HG03108 (cell line): ENCODE data around the gene MNAT1.

Source experiments
- ATAC-seq: cut with Tn5 transposase; IDR thresholded peaks from one replicate; pipeline ENCODE4 v1.9.1; 2021; ENCODE audit warnings: moderate library complexity; ENCODE audit not compliant: unreplicated experiment

The MNAT1 gene

DNA sequence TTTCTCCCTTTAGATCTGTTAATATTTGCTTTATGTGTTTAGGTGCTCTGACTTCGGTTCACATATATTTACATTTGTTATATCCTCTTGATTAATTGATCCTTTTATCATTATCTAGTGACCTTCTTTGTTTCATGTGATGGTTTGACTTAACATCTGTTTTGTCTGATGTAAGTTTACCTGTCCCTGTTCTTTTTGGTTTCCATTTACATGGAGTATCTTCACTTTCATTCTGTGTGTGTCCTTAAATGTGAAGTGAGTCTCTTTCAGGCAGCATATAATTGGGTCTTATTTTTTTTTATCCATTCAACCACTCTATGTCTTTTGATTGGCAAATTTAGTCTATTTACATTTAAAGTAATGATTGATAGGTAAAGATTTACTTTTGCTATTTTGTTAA, 222.1 kb downstream of the MNAT1 start:
- ATAC-seq: no peak

DNA sequence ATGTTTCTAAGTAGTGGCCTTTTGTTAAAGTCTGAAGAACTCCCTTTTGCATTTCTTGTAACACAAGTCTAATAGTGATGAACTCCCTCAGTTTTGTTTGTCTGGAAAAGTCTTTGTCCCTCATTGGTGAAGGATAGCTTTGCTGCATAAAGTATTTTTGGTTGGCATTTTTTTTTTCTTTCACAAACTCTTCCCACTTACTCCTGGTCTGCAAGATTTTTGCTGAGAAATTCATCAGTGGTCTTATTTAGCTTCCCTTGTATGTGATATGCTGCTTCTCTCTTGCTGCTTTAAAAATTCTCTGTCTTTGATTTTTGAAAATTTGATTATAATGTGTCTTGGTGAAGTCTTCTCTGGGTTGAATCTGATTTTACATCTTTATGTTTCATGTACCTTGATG, 223.6 kb downstream of the MNAT1 start:
- no peak for ATAC-seq

DNA sequence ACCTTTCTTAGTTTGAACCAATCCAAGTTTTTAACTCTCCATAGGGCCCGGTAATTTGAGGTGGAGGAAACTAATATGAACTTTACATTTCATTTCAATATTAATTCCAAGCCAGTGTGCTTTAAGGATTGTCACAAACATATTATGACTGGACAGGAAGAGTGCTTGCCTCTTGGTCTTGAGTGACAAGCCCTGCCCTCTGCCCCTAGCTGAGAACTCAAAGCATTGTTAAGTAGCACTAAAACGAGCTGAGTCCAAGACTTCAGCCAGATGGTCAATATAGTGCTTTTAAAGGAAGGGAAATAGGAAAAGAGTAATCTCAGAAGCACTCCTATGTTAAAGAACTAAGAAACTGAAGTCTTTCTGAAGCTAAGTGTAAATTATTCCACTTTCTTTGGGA, 229.2 kb downstream of the MNAT1 start:
- no peak for ATAC-seq

GRCh38 chr14:60964904-60965303, 230.3 kb downstream of the MNAT1 start:
- ATAC-seq: no peak

DNA sequence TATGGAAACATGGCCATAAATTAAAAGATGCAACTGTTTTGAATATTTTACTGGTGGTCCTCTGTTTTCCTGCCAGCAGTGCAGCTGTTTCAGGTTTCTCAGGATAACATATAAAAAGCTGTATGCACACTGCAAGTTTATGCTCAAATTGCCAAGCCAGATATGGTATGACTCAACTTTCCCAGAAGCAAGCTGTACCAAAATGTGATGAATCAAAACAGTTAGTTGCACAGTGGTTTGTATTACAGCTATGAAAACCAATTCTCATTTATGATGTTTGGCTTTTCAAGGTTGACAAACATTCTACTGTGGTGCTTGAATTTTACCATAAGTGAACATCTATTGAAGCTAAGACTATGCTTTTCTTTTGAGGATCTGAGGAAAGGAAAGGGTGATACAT, 230.8 kb downstream of the MNAT1 start:
- ATAC-seq: no peak

DNA sequence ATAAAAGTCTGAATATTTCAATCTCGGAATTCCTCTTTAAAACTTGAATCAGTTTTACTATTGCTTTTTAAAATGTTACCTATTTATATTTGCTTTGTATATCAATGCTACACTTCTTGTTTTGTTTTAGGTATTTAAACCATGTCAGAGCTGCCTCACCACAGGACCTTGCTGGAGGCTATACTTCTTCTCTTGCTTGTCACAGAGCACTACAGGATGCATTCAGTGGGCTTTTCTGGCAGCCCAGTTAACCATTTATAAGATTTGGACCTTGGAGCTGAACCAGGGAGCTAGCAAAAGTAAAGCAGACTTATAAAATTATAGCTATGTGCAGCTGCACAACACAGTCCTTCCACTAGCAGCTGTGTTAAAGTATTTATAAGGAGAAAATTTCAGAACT, 233.5 kb downstream of the MNAT1 start:
- ATAC-seq: no peak

GRCh38 chr14:60968671-60969070, 234.1 kb downstream of the MNAT1 start:
- ATAC-seq: no peak

GRCh38 chr14:60970146-60970545, 235.6 kb downstream of the MNAT1 start:
- no peak for ATAC-seq

GRCh38 chr14:60971271-60971670, 236.7 kb downstream of the MNAT1 start:
- ATAC-seq: no peak

DNA sequence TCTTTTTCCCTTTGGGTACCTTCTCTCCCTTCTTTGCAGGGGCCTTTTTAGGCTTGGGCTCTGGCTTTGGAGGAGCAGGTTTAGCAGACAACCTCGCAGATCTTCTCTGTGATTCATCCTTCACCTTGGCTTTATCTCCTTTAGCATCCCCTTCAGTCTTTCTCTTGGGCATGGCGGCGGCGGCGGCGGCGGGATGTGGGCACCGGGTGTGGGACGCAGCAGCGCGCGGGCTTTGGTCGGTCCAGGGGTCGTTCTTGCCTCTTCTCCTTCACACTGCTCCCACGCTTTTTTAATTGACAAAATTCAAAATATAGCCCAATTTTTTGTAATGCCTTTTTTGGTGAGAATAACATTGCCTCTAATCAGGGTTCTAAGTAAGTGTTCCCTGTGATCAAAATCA, 237.7 kb downstream of the MNAT1 start:
- ATAC-seq: no peak

DNA sequence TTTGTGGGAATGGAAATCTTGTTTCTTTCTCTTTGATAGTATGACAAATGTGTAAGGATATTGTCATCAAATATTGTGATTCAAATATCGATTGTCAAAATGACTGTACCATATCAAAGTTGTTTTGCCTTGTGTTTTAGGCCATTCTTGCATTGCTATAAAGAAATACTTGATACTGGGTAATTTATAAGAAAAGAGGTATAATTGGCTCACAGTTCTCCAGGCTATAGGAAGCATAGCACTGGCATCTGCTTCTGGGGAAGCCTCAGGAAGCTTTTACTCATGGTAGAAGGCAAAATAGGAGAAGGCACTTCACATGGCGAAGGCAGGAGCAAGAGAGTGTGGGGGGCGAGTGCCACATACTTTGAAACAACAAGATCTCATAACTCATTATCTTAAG, 238.5 kb downstream of the MNAT1 start:
- ATAC-seq: no peak

- ATAC-seq: no peak
These were observed 239.6 kb downstream of the MNAT1 start for GRCh38 chr14:60974090-60974651.

- no peak for ATAC-seq
These were observed 241.0 kb downstream of the MNAT1 start for GRCh38 chr14:60975551-60975950.

DNA sequence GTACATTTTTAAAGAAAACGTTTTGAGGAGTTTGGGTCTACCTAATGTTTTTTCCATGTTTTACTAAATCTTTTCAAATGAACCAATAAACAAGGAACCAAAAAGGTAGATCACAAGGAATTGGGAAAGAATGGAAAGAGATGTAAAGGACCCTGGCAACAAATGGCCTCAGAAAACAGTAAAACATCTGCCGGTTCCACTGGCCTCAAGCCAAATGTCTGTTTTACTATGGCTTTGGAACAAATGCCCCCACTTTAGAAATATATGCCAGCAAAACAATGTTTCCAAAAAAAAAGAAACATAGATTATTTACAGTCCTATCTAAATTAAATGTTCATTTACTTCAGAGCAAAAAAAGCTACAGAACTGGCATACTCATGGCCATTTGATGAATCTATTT, 243.3 kb downstream of the MNAT1 start:
- no peak for ATAC-seq

DNA sequence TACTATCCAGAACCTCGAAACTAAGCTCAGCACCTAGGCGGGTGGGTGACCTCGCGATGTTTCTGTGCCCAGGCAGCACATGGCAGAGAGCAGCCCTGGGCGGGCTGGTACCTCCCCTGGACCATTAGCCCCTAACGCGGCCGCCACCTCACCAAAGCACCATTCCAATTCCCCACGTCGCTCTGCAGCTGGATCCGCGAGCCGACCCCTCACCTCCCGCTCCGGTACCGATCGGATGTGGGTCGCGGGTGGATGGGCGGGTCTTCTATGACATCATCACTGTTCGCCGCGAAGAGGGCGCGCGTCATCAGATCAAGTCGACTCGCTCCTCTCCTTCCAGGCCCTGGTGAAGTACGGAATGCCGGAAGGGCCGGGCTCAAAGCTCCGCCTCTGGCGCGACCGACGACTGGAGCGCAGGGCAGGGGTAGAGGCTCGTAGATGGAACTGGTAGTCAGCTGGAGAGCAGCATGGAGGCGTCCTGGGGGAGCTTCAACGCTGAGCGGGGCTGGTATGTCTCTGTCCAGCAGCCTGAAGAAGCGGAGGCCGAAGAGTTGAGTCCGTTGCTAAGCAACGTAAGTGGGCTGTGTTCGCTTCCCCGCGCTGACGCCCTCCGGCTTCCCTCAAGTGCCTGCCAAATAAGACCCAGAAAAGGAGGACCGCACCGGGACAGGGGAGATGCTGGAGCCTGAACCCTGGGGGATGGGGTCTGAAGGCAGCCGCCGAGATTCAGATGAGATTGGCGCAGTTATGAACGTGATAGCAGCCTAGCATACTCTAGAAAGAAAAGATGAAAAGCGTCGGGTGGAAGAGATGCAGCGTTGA, 246.5 kb downstream of the MNAT1 start, which contains the start of the genes SLC38A6 and TRMT5:
Gene SLC38A6 (plus strand): TSS at position 435 of the 822 bp plus-strand sequence. CDS start 33 bp downstream, at position 468.
Gene TRMT5 (minus strand): TSS at position 269 of the 822 bp plus-strand sequence. CDS start 106 bp downstream, at position 163.
- peak; percentile 85 for ATAC-seq

- ATAC-seq: no peak
These were observed 247.3 kb downstream of the MNAT1 start for GRCh38 chr14:60981633-60982455.

DNA sequence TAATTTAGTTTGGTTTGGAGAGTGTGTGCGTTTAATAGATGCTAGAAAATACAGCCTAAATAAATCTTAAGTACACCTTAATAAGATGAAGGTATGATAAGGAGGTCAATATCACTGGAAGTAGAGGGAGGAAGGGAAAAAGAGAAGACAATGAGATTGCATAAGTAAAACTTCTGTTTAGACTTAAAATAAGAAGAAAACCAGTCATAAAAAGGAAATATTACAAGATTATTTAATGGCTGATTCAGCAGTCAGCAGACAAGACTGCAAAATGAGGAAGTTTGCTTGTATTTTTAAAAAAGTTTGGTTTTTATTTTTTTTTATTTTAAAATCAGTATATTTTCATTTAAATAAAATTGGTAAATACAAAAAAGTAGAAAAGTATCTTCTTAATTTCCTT, 249.6 kb downstream of the MNAT1 start:
- ATAC-seq: no peak

- ATAC-seq: no peak
These were observed 251.9 kb downstream of the MNAT1 start for GRCh38 chr14:60986500-60986899.

DNA sequence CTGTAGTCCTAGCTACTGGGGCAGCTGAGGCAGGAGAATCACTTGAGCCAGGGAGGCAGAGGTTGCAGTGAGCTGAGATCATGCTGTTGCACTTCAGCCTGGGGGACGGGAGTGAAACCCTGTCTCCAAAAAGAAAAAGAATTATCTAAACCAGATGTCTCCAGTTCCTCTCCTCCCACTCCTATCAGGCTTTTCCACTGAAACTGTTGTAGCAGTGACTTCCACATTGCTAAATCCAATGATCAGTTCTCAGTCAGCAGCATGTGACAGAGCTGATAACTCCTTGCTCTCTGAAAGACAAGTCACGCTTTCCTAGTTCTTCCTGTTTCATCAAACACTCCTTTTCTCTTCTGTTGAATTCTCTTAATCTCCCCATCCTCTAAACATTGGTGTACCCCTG, 255.0 kb downstream of the MNAT1 start:
- no peak for ATAC-seq

DNA sequence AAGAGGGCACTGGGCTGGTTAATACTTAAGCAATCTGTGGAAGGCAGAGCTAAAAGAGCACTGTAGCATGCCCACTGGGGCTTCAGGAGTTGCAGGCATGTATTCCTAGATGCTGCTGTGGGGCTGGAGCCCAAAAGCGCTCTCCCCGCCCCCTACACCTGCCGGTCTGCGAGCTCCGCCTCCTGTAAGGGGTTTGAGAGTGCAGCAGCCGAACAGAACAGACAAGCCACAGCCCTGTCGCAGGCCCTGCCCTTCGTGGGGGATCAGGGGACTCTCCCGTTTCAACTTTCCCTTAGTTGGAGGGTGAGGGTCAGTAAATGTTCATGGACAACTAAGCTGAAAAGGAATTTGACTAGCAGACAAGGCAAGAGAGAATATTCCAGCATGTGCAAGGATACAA, 264.1 kb downstream of the MNAT1 start:
- ATAC-seq: no peak

DNA sequence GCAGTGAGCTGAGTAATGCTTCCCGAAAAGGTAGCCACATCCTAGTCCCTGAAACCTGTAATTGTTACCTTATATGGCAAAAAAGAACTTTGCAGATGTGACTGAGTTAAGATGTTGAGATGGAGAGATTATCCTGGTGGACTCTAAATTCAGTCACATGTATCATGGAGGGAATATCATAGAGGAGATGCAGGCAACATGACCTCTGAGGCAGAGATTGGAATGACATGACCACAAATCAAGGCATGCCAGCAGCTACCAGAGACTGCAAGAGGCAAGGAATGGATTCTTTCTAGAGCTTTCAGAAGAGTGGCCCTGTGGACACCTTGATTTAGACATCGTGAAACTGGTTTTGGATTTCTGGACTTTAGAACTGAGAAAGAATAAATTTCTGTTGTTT, 265.0 kb downstream of the MNAT1 start:
- ATAC-seq: no peak

- ATAC-seq: no peak
These were observed 269.0 kb downstream of the MNAT1 start for GRCh38 chr14:61003571-61003970.
